K562 (cell line): ENCODE results near the gene CD69.

Source experiments
- CTCF ChIP-seq, 3 experiments: IDR thresholded peaks in 2 of 3; conservative IDR thresholded peaks in 1 of 3; 2 replicates each; pipeline ENCODE4 v1.5.1; 2011 to 2012; ENCODE audit warnings: low read length in 3 of 3, mild to moderate bottlenecking in 3 of 3, control low read depth in 2 of 3, improper control_type of control experiment in 1 of 3, inconsistent platforms in 1 of 3, low read depth in 1 of 3, mixed read lengths in 1 of 3, moderate library complexity in 1 of 3; ENCODE audit not compliant: insufficient read depth in 2 of 3
- EZH2 ChIP-seq: IDR thresholded peaks from 2 replicates; pipeline ENCODE4 v1.6.1; 2012; ENCODE audit warnings: low read depth, mild to moderate bottlenecking, inconsistent platforms, low read length, borderline replicate concordance
- POLR2A ChIP-seq: fragments of 450-650 bp; conservative IDR thresholded peaks from 2 replicates; pipeline ENCODE4 v1.6.1; 2016
- POLR2AphosphoS5 ChIP-seq: IDR thresholded peaks from 2 replicates; pipeline ENCODE4 v1.6.1; 2011; ENCODE audit warnings: mild to moderate bottlenecking, low read depth, low read length, moderate library complexity; ENCODE audit not compliant: control insufficient read depth, insufficient read depth
- POLR3A ChIP-seq: IDR thresholded peaks from 2 replicates; pipeline ENCODE4 v1.6.1; 2011; ENCODE audit warnings: borderline replicate concordance, mild to moderate bottlenecking, moderate library complexity; ENCODE audit not compliant: insufficient read length, insufficient read depth; ENCODE audit errors: extremely low read depth
- PTBP1 ChIP-seq: fragments of 200-400 bp; formaldehyde crosslinking; IDR thresholded peaks from 2 replicates; pipeline ENCODE4 v1.6.1; 2017; ENCODE audit warnings: low read depth, low read length
- RCOR1 ChIP-seq, 2 experiments: IDR thresholded peaks; 2 replicates each; pipeline ENCODE4 v1.6.1; 2012; ENCODE audit warnings: low read depth in 2 of 2, low read length in 2 of 2, borderline replicate concordance in 1 of 2, improper control_type of control experiment in 1 of 2
- SRSF1 ChIP-seq: fragments of 200-400 bp; formaldehyde crosslinking; IDR thresholded peaks from 2 replicates; pipeline ENCODE4 v1.6.1; 2017; ENCODE audit warnings: mild to moderate bottlenecking, low read depth, low read length, moderate library complexity
- ZBTB8A ChIP-seq: fragments of 450-650 bp; IDR thresholded peaks from 2 replicates; pipeline ENCODE4 v1.6.1; 2018; ENCODE audit warnings: mild to moderate bottlenecking, moderate library complexity; ENCODE audit not compliant: partially characterized antibody
- ZKSCAN8 ChIP-seq: fragments of 200-800 bp; sonication (Bioruptor generic); IDR thresholded peaks from 2 replicates; pipeline ENCODE4 v1.6.1; 2016; ENCODE audit warnings: missing genetic modification characterization, missing compliant biosample characterization
- ZNF436 ChIP-seq: fragments of 250-450, 450-650 bp; sonication (Bioruptor Pico); formaldehyde crosslinking; IDR thresholded peaks from 2 replicates; pipeline ENCODE4 v1.7.0; 2020; ENCODE audit warnings: mild to moderate bottlenecking

DNA sequence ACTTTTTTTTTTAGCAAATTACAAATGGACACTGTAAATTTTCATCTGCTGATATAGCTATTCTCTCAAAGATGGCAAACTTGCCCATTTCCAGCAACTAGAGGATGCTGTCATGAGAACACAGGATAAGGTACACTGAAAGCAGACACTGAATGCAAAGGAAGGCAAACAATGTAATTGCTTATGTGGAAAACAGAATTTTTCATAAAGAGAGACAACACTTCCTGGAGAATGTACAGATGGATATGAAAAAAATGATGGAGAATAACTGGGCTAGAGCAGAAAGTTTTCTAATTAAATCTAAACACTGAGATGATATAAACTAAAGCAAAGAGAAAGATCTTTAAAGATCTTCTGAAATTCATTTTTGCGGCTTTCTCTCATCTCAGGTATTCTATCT lies 581 bp downstream of the CD69 start:
- peak; percentile 60; the same call in 1 of the 2 replicates for TF ChIP-seq POLR2AphosphoS5
- TF ChIP-seq POLR2A: no peak
- TF ChIP-seq EZH2: no peak
- TF ChIP-seq CTCF (IDR thresholded peaks at IDR 0.05 in 2 of 3, conservative IDR thresholded peaks at IDR 0.05 in 1 of 3; ENCODE audit: insufficient read depth in 2 of 3, low read depth in 1 of 3, low read length in 3 of 3): no peak
- TF ChIP-seq RCOR1 (IDR thresholded peaks at IDR 0.05; ENCODE audit: borderline replicate concordance in 1 of 2, low read depth in 2 of 2, low read length in 2 of 2): no peak
- TF ChIP-seq ZBTB8A: no peak
- TF ChIP-seq SRSF1: no peak
- no peak for TF ChIP-seq PTBP1
- no peak for TF ChIP-seq POLR3A
- TF ChIP-seq ZNF436 (CRISPR knock-in tag): no peak
- TF ChIP-seq ZKSCAN8: no peak
